HG02678 (cell line): ENCODE data around the gene PCGF3.
"Not testable (repeated sequence)": the region's sequence is repeated elsewhere in the genome, so short reads cannot be mapped to it uniquely, and the experiment has no call there.

Experiments
- ATAC-seq: cut with Tn5 transposase; IDR thresholded peaks from one replicate; pipeline ENCODE4 v1.9.1; 2021; ENCODE audit warnings: mild to moderate bottlenecking, moderate library complexity; ENCODE audit not compliant: unreplicated experiment

Gene PCGF3

DNA sequence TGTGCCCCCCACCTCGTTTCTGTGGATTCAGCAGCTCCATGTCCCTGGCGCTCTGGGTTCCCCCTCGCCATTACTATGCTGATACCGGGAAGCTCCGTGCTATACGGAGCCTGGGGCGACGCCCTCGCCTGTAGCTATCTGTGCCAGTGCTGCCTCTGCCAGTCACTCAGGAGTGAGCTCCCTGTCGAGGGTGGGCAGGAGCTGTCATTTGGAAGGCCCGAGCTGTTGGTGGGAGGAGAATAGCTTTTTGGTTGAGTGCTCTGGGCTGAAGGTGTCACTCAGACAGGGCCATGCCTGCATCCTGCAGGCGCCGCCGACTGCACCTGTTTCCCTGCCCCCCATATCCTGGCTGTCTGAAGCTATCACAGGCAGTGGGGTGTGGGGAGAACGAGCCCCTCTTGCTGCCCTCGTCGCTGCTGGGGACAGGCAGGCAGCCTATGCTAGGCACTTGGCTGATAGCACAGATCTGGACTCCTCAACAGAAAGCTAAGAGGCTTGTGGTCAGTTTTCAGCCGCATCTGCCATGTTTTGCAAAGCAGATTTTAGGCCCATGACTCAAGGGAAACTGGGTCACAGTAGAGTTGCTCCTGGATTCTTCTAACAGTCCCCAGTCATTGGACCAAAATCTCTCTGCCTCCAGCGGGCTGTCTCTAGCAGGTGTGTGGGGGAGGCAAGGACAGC is 88.4 kb downstream of the PCGF3 start:
- ATAC-seq, result no peak

DNA sequence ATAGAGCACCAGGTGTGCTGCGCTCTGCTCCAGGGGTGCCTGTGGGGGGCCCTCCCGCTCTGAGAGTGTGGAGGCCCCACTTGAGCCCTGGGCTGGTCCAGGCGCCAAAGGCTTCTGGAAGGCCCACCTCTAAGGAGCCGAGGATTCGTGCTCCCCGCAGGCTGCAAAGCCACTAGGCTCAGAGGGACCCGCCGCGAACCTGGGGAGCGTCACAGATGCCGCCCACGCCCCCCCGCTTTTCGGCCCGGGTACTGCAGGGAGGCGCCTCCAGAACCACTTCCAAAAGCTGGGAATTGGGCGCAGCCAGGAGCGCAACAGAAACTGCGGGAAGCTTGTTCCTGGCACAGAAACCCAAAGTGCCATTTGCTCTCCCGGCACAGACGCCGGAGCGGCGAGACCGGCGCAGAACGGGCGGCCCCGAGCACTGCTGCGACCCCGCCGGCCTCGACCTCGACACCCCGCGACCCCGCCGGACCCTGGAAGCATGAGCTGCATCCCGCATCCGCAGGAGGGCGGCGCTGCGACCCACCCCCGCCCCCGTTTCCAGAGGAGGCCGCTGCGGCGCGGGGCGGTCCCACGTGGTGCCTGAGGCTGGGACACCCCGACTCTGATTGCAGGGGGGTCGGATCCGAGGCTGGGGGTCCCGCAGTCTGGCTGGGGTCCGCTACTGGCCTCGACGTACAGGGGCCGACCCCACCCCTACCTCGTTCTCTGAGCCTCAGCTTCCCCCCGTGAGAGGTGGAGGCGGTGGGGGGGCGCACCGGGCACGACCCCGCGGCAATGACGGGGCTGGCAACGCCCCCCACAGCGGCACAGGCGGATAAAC is 89.5 kb downstream of the PCGF3 start:
- ATAC-seq, result no peak

DNA sequence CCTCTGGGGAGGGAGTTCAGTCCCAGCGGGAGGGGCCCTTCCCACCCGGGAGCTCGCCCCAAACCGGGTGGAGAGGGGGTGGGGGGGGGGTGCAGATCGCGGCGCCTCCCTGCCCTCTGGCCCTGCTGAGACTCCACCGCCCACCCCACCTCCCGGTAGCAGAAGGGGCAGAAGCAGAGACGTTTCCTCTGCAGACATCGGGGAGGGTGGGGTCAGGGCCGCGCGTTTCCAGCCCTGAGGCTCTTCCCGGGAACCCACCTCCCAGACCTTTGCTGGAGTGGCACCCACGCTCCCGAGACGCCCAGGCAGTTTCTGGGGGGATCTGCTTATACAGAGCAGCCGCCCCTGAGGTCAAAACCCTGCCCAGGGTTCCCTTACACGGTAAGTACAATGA is 90.1 kb downstream of the PCGF3 start:
- ATAC-seq, result no peak

DNA sequence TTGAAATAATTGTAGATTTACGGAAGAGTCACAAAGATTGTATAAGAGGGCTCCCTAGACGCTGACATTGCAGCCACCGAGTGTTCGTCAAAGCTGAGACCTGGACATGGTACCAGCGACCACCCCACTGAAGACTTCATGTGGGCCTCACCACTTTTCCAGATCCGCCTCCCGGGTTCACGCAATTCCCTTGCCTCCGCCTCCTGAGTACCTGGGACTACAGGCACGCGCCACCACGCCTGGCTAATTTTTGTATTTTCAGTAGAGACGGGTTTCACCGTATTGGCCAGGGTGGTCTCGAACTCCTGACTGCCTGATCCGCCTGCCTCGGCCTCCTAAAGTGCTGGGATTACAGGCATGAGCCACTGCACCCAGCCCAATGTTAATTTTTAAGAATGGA is 90.6 kb downstream of the PCGF3 start:
- no peak for ATAC-seq

DNA sequence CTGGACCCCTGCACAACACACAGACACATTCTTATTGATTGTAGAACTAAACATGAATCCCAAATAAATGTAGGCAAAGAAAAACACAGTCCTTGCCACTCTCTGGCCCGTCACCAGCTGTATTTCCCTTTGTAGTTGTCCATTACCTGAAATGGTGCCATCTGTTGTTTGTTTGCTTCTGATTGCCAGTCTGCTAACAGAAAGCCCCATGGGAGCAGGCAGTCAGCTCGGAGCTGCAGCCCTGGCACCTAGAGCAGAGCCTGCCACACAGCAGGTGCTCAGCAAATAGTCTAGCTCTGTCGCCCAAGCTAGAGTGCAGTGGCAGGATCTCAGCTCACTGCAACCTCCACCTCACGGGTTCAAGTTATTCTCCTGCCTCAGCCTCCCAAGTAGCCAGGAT is 91.4 kb downstream of the PCGF3 start:
- no peak for ATAC-seq

DNA sequence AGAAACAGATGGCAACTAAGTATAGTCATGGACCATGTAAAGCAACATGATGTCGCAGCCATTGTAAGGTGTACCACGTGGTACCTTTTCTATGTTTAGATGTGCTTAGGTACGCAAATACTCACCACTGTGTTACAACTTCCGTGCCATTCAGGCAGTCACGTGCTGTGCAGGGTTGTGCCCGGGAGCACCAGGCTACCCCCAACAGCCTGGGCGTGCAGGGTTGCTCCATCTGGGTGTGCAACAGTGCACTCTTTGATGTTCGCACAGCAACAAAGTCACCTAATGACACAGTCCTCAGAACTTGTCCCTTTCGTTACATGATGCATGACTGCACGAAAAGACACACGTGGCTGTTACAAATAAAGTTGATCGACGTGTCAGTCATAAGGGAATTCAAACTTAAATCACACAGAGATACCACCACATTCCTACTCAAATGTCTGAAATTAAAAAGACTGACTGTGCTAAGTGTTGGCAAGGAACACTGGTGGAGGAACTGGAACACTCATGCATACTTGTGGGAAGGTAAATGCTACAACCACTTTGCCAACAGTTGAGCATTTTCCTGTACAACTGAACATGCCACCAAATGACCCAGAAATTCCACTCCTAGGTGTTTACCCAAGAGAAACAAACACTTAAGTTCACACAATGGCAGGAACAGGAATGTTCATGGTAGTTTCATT is 95.9 kb downstream of the PCGF3 start:
- no peak for ATAC-seq

DNA sequence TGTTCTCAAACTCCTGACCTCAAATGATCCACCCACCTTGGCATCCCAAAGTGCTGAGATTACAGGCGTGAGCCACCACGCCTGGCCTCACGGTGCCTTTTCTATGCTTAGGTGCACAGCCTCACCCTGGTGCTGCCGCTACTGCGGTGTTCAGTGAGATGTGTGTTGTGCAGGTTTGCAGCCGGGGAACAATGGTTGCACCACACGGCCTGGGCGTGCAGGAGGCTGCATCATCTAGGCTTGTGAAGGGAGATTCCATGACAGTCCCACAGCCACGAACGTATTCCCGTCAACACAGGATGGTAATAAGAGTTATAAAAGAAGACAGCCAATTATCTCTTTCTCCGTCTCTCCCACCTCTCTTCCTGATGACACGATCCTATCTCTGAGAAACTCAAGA is 98.3 kb downstream of the PCGF3 start:
- ATAC-seq, result no peak

DNA sequence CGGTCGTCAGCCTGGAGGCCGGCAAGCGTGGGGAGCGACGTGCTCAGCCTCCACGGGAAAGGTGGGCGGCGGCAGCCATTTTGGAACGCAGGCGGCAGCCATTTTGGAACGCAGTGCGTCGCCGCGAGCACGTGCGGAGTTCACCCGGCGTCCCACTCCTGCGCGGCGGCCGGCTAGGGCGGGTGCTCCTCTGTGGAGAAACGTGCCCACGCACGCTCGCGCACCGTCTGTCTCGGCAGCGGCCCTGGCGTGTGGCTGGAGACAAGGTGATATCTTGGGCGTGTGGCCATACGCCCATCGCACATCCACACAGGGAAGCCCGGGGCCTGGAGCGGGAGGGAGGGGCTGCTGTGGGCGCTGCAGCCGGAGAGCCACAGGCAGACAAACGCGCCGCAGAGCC is 99.2 kb downstream of the PCGF3 start:
- ATAC-seq, result no peak

DNA sequence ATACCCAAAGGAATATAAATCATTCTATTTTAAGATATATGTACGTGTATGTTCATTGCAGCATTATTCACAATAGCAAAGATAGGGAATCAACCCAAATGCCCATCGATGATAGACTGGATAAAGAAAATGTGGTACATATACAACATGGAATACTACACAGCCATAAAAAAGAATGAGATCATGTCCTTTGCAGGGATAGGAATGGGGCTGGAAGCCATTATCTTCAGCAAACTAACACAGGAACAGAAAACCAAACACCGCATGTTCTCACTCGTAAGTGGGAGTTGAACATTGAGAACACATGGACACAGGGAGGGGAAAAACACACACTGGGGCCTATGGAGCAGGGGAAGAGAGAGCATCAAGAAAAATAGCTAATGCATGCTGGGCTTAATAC is 101.3 kb downstream of the PCGF3 start:
- not testable (repeated sequence) for ATAC-seq

DNA sequence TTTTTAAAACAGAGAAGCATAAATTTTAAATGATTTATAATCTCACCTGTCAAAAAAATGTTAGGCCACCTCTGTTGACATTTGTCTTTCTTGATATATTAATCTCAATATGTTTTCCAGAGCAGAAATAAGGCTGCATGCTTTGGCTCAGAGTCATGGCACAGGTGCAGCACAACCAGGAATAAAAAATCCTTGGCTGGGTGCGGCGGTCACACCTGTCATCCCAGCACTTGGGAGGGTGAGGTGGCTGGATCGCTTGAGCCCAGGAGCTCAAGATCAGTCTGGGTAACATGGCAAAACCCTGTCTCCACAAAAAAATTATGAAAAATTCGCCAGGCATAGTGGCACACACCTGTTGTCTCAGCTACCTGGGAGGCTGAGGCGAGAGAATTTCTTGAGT is 102.2 kb downstream of the PCGF3 start:
- ATAC-seq, result no peak

DNA sequence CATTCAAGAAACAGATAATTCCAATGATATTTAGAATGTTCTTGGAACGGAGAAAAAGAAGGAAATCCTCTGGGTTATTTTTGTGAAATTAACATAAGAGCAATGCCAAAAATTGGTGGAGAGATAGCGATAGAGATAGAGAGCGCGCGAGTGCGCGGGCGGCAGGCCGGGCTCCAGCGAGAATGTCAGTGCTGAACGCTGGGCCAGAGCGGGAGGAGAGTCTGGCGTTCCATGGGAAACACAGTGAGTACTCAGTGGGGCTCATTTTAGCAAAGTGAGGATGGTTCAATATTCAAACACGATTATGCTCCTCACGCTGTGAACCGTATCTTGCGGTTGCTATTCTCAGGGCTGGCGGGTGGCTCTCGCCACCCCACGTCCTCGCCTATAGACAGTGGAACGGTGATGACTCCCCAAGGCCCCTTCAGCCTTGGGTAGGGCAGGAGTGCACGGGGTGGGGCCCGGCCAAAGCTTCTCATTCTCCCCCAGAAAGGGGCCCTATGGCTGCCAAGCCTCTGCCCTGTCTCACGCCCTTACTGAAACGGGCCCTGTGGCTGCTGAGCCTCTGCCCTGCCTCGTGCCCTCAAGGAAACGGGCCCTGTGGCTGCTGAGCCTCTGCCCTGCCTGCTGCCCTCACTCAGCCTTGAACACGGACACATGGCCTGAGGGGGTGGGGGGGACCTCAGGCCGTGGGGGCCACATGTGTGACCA is 103.4 kb downstream of the PCGF3 start:
- ATAC-seq, result no peak

DNA sequence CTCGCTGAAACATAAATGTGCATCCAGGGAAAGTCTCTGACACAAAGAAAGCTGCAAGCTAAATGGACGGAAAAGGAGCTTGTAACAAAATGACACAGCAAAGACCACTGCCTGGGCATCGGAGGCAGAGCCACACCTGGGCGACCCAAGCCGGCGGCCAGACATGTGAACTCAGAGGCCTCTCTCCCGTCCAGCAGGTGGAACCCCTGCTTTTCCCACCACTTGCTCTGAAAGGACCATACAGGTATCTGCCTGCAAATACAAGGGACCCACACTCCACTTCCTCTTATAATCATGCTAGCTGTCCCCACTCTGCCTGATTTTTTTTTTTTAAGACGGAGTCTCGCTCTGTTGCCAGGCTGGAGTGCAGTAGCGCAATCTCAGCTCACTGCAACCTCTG is 108.3 kb downstream of the PCGF3 start:
- no peak for ATAC-seq

DNA sequence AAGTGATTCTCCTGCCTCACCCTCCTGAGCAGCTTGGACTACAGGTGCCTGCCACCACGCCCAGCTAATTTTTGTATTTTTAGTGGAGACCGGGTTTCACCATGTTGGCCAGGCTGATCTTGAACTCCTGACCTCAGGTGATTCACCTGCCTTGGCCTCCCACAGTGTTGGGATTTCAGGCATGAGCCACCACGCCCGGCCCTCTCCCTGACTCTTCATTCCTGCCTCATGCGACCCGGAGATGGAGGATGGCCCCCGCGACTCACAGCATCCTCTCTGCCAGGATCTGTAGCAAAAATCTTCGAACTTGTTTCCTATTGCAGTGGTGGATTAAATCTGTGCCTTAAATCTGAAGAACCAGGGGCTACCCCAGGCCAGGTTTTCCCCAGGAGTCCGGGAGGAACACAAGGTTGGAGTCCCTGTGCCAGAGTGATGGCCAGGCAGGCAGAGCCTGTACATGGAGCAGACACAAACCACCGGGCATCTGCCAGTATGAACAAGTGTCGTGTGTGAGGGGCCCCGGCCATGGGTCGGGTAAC is 108.7 kb downstream of the PCGF3 start:
- ATAC-seq, result no peak

DNA sequence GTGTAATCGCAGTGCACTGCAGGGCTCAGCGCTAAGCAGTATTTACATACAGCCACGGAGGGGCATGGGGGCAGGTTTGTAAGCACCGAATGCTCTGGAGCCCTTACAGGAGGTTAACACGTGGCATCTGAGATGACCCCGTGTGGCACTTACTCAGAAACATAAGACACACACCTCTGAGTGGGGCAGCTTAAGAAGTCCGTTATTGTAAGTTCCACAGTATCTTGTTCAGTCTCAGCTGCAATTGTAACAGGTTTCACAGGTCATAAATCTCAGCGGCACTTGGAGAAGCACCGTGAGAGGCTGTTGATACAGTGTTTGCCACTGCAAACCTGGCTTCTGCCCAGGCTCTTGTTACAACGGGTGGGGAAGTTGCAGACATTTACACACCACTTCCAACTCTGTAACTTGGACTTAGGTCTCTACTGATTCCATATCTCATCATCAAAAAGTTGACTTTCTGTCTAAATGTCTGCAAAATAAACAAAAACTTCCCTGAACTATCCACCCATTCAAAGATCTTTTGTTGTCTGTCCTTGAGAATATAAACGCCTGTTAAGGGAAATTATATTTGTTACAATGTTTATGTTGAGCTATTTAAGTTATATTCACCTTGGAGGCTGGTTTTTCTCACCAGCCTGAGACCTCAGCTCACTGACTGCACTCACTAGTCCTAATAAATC is 110.0 kb downstream of the PCGF3 start:
- no peak for ATAC-seq

DNA sequence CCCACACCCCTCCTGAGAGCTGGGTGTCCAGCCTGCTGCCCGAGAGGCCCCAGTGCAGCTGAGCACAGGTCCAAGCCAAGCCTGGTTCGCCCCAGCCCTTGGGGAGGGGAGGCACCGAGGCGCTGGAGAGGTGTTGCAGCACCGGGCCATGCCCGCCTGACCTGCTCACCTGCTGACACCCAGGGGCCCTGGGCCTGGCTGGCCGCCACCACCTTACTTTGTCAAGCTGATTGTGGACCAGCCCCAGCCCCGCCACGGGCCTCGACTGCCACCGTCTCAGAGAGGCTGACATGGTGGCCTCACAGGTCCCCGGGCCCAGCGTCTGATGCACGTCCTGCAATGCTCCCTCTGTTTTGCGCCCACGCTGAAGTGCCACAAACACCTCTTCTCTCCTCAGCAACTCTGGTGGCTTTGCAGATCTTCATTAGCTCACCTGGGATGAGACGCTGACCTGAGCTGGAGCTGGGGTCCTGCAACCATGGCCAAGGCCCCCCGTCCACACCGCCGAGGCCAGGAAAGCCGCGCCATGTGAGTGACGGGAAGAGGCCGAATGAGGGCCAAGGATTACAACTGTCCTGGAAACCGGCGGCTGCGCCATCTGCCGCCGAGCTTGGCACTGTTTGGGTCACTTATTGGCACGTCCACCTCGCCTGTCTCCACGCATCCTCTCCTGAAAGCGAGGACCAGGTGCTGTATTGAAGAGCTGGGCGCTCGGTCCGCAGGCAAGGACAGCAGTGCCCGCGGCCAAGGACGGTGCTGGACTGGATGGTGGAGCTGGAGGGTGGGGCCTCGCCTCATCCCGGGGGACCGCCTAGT is 112.7 kb downstream of the PCGF3 start:
- ATAC-seq, result no peak

DNA sequence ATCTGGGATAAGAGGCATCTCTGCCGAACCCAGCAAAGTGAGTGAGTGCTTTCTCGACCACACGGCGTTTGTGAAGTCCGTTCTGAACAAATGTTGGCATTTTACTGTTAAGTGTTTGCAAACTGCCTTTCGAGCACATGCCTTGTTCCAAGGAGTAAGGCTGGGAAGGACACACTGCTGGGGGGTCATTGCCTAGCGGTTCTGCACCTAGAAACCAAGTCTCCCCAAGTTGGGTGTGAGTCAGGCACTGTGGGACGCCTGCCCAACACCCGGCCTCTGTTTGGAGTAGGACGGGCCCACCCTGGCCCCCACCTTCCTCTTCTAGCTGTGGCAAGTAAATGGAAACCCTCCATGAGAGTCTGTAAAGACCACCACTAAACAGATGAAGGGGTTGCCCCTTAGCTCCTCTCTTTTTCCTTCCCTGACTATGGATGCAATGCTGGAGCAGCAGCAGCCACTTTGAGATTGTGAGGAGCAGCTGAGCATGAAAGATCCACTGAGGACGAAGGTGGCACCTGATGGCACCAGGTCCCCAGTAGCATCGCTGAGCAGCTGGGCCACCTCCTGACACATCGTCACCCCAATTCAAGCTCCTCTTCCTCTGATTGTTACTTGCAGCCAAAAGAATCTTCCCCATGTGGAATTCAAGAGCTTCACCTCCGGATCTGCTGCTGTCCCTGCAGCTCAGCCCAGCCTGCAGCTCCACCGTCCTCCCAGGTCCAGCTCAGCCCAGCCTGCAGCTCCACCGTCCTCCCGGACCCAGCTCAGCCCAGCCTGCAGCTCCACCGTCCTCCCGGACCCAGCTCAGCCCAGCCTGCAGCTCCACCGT is 114.0 kb downstream of the PCGF3 start:
- ATAC-seq, result no peak
